IMR-90 (cell line): ENCODE measurements around the gene FAM168A. TPM values are rescaled to one million over a fixed set of nuclear protein-coding genes. Genes with fewer than 3 reads are reported as not detected.

Experiments used
- ATAC-seq: fragments of 200-7000 bp; cut with Tn5 transposase; 2 replicates; pipeline ENCODE4 v1.9.1; 2020; ENCODE audit warnings: low read depth, mild to moderate bottlenecking, moderate library complexity
- BruUV-seq: library from RNA; stranded (reverse); fragments of 400-500 nt; replicated peaks from 2 replicates; lab custom pipeline; 2021; lab: Mats Ljungman, UMichigan
- CTCF ChIA-PET: fragments of 300-600 bp; formaldehyde crosslinking; extraction: SDS; loops from one replicate; lab custom pipeline; 2021; ENCODE audit warnings: antibody characterized with exemption; lab: Yijun Ruan, JAX
- POLR2A ChIA-PET: fragments of 300-600 bp; sonication (Branson Sonifier 250); formaldehyde crosslinking; loops from one replicate; lab custom pipeline; 2022; ENCODE audit warnings: antibody characterized with exemption; ENCODE audit not compliant: unreplicated experiment; lab: Charles Lee
- DNase-seq: peaks from one replicate; pipeline ENCODE4 v3.0.0; 2013
- H2AFZ ChIP-seq: replicated peaks from 2 replicates; pipeline ENCODE3; 2013; ENCODE audit warnings: low read length, mild to moderate bottlenecking; ENCODE audit not compliant: poor library complexity
- H2AK5ac ChIP-seq: 2 replicates; pipeline ENCODE4 v1.6.1; 2013; ENCODE audit warnings: low read depth, low read length, inconsistent platforms
- H2AK9ac ChIP-seq: replicated peaks from 2 replicates; pipeline ENCODE3; 2013; ENCODE audit warnings: mild to moderate bottlenecking, low read depth, low read length, moderate library complexity; ENCODE audit not compliant: poor library complexity
- H2BK120ac ChIP-seq: 2 replicates; pipeline ENCODE4 v1.6.1; 2013; ENCODE audit warnings: low read depth, low read length, inconsistent platforms
- H2BK15ac ChIP-seq: 3 replicates; pipeline ENCODE4 v1.6.1; 2013; ENCODE audit warnings: low read depth, low read length, inconsistent platforms
- H2BK20ac ChIP-seq: 2 replicates; pipeline ENCODE4 v1.6.1; 2013; ENCODE audit warnings: low read depth, mild to moderate bottlenecking, inconsistent platforms, low read length, moderate library complexity
- H2BK5ac ChIP-seq: 2 replicates; pipeline ENCODE4 v1.6.1; 2013; ENCODE audit warnings: mild to moderate bottlenecking, low read depth, low read length, inconsistent platforms; ENCODE audit not compliant: poor library complexity, severe bottlenecking
- H3K14ac ChIP-seq: replicated peaks from 2 replicates; pipeline ENCODE4 v1.6.1; 2013; ENCODE audit warnings: low read depth, low read length, inconsistent platforms
- H3K18ac ChIP-seq: 2 replicates; pipeline ENCODE4 v1.6.1; 2013; ENCODE audit warnings: low read depth, low read length, control low read depth
- H3K23ac ChIP-seq: 2 replicates; pipeline ENCODE4 v1.6.1; 2013; ENCODE audit warnings: low read depth, low read length, inconsistent platforms
- H3K27ac ChIP-seq: 2 replicates; pipeline ENCODE4 v1.5.1; 2013; ENCODE audit warnings: mild to moderate bottlenecking, control low read depth, low read length; ENCODE audit not compliant: insufficient read depth
- H3K27me3 ChIP-seq: 2 replicates; pipeline ENCODE4 v1.6.1; 2013; ENCODE audit warnings: low read length; ENCODE audit not compliant: control insufficient read depth, insufficient read depth
- H3K36me3 ChIP-seq: 2 replicates; pipeline ENCODE4 v1.6.1; 2013; ENCODE audit warnings: low read length, mixed read lengths; ENCODE audit not compliant: control insufficient read depth, insufficient read depth
- H3K4ac ChIP-seq: 2 replicates; pipeline ENCODE4 v1.6.1; 2013; ENCODE audit warnings: low read depth, low read length, inconsistent platforms
- H3K4me1 ChIP-seq: 2 replicates; pipeline ENCODE4 v1.6.1; 2013; ENCODE audit warnings: low read length, mixed read lengths; ENCODE audit not compliant: control insufficient read depth, insufficient read depth
- H3K4me2 ChIP-seq: 2 replicates; pipeline ENCODE4 v1.6.1; 2013; ENCODE audit warnings: low read depth, mild to moderate bottlenecking, control low read depth, low read length, moderate library complexity
- H3K4me3 ChIP-seq: 2 replicates; pipeline ENCODE4 v1.5.1; 2013; ENCODE audit warnings: low read depth, mild to moderate bottlenecking, control low read depth, low read length, moderate library complexity; ENCODE audit not compliant: insufficient read depth
- H3K56ac ChIP-seq: 2 replicates; pipeline ENCODE4 v1.6.1; 2013; ENCODE audit warnings: low read length, inconsistent platforms; ENCODE audit not compliant: insufficient read depth; ENCODE audit errors: extremely low read depth
- H3K79me1 ChIP-seq, 2 experiments: 2 replicates each; pipeline ENCODE4 v1.6.1; 2013; ENCODE audit warnings: low read length in 2 of 2, inconsistent platforms in 1 of 2, low read depth in 1 of 2
- H3K9ac ChIP-seq: 2 replicates; pipeline ENCODE4 v1.6.1; 2013; ENCODE audit warnings: low read depth, low read length, control low read depth
- H3K9me1 ChIP-seq: 2 replicates; pipeline ENCODE4 v1.6.1; 2013; ENCODE audit warnings: low read length, inconsistent platforms; ENCODE audit not compliant: insufficient read depth
- H3K9me3 ChIP-seq: 2 replicates; pipeline ENCODE4 v1.6.1; 2013; ENCODE audit warnings: low read length; ENCODE audit not compliant: control insufficient read depth, insufficient read depth
- H4K20me1 ChIP-seq: 2 replicates; pipeline ENCODE4 v1.6.1; 2013; ENCODE audit warnings: low read length, inconsistent platforms; ENCODE audit not compliant: insufficient read depth
- H4K5ac ChIP-seq: 2 replicates; pipeline ENCODE4 v1.6.1; 2013; ENCODE audit warnings: mild to moderate bottlenecking, low read depth, low read length, control low read depth
- H4K8ac ChIP-seq, 2 experiments: 2 replicates each; pipeline ENCODE4 v1.6.1; 2013; ENCODE audit warnings: low read depth in 2 of 2, low read length in 2 of 2, control low read depth in 1 of 2, inconsistent platforms in 1 of 2
- H4K91ac ChIP-seq: 2 replicates; pipeline ENCODE4 v1.6.1; 2013; ENCODE audit warnings: low read depth, low read length, inconsistent platforms; ENCODE audit not compliant: insufficient read depth
- NFE2L2 ChIP-seq: fragments of 150-350 bp; IDR thresholded peaks from 2 replicates; pipeline ENCODE4 v1.6.1; 2016; ENCODE audit warnings: low read depth, mild to moderate bottlenecking, low read length
- SMC3 ChIP-seq: fragments of 150-350 bp; IDR thresholded peaks from 2 replicates; pipeline ENCODE4 v1.6.1; 2016; ENCODE audit warnings: low read depth, mild to moderate bottlenecking, antibody characterized with exemption, low read length, moderate library complexity
- WGBS, 2 experiments: methylation state at CpG; one replicate each; pipeline versions ENCODE4 v1.1.5 to v1.1.7; 2013; ENCODE audit warnings: missing lambda C conversion rate in 2 of 2; ENCODE audit not compliant: insufficient read length in 1 of 2; ENCODE audit errors: extremely low coverage in 2 of 2; 5-methylcytosine and 5-hydroxymethylcytosine counted together
- dilution Hi-C: fragments of 300-500 bp; cut with HindIII; formaldehyde crosslinking; loops from one replicate; pipeline ENCODE4 v1.14.3; 2018; ENCODE audit warnings: low sequenced_read_pairs; ENCODE audit not compliant: unreplicated experiment
- in situ Hi-C: fragments of 300-500 bp; cut with MboI; formaldehyde crosslinking; loops from 3 replicates; pipeline ENCODE4 v1.14.3; 2019; ENCODE audit warnings: low sequenced_read_pairs, inconsistent platforms, mixed read lengths
- intact Hi-C: fragments of 100-400 bp; cut with micrococcal nuclease; formaldehyde crosslinking; loops from 2 replicates; pipeline ENCODE4 v1.10.0; 2022
- polyA plus RNA-seq, 3 experiments: library from polyadenylated mRNA; depleted of rRNA; stranded (reverse); fragments of >200 nt; gene quantifications; 2 replicates each; pipeline ENCODE4 v1.2.3, GENCODE V29; 2012; ENCODE audit warnings: low replicate concordance in 1 of 3
- total RNA-seq: library from RNA; depleted of rRNA; stranded (reverse); fragments of >200 nt; gene quantifications from 2 replicates; pipeline ENCODE4 v1.2.3, GENCODE V29; 2012

FAM168A gene
- total and polyA plus RNA-seq, 2 of the 4 experiments (the other 2 are of a cell fraction), result 13.1 to 22.8 TPM

DNA sequence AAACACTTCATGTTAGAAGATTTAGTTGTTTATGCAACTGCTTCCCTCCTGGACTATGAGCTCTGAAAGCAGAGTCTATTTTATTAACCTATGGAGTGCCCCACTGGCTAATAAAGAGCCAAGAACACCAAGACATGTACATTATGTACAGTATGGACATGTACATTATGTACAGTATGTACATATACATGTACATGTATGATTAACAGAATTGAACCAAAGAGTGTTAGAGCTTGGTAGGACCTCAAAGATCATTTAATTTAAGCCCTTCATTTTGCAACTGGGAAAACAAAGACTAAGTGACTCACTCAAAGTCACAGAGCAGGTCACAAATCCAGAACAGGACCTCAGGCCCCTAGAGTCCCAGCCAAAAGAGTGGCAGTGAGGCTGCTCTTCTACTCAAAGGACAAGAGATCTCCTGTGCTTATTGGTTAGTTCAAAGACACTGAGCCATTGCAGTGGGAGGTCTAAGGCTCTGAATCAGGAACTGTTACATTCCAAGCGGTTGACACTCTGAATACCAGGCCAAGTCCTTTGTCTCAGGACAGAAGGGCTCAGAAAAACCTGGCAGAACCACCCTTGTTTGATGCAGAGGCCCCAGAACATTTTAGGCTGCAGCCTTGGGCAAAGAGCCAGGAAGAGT, 103.8 kb downstream of the FAM168A start:
- no peaks in the 10 kb centered on the region for H3K9me3 ChIP-seq
- no peak overlapping the region; the same call in 1 of the 2 replicates for H3K23ac ChIP-seq
- peaks cover 32 to 44% of the 10 kb centered on the region in 2 experiments for H3K79me1 ChIP-seq
- 57% methylated on average over 1 of the region's 1 CpG; no CpG with 5 or more reads in 1 of the 2 experiments for WGBS, 2 experiments
- intact Hi-C loops (no loop called here), in situ Hi-C loops (no loop called here), dilution Hi-C loops (no loop called here)
- H2AK9ac ChIP-seq, result no peak overlapping the region
- TF ChIP-seq NFE2L2 (no peak), SMC3 (no peak)
- H3K27ac ChIP-seq, result no peak overlapping the region
- no peak overlapping the region for H2BK15ac ChIP-seq
- H2BK120ac ChIP-seq, result peak overlapping the region; percentile 74; the same call in 1 of the 2 replicates
- ChIA-PET CTCF (interaction anchor here (0.9 kb wide), 1 partner anchor 15 kb away, joined by 3 read pairs; no protein-coding TSS in a partner anchor), POLR2A (no interaction called here)
- DNase-seq (peak; percentile 78), ATAC-seq (peak; percentile 85)
- H3K4me3 ChIP-seq, result no peak overlapping the region
- no peaks in the 10 kb centered on the region; the same call in none of the 2 replicates for H4K20me1 ChIP-seq
- H3K36me3 ChIP-seq, result no peaks in the 10 kb centered on the region
- H3K9me1 ChIP-seq, result 0 out of 2 replicates have a peak, but pooled peaks cover 9% of the 10 kb centered on the region
- peak overlapping the region; percentile 67; the same call in 1 of the 2 replicates for H3K4ac ChIP-seq
- H4K5ac ChIP-seq, result no peak overlapping the region
- H4K8ac ChIP-seq, result peak overlapping the region in 1 of 2 experiments; percentile 55; a peak in 2 of 4 replicates
- peak overlapping the region; percentile 3 for H2BK5ac ChIP-seq
- no peak overlapping the region for H2AFZ ChIP-seq
- H3K4me2 ChIP-seq, result no peak overlapping the region
- H4K91ac ChIP-seq, result peak overlapping the region; percentile 57
- H3K4me1 ChIP-seq, result peaks cover 4% of the 10 kb centered on the region; the same call in 1 of the 2 replicates
- no peak overlapping the region for H2BK20ac ChIP-seq
- BruUV-seq, result no TSS peak
- H3K56ac ChIP-seq, result no peak overlapping the region
- H3K18ac ChIP-seq, result no peak overlapping the region
- H2AK5ac ChIP-seq, result 0 out of 2 replicates have a peak overlapping the region, but pooled peaks have one; percentile 10
- no peaks in the 10 kb centered on the region for H3K27me3 ChIP-seq
- H3K9ac ChIP-seq, result no peak overlapping the region
- peak overlapping the region; percentile 75 for H3K14ac ChIP-seq
